ENCODE data around the gene EFNA3. TPM values are rescaled to one million over a fixed set of nuclear protein-coding genes. Genes with fewer than 3 reads are reported as not detected.

The EFNA3 gene
- total and polyA plus RNA-seq, 9 of the 15 experiments (the other 6 are each of a cell fraction or from before 2014, with no cell fraction given) = 0.59 to 7.9 (median 4.7) TPM

- no peak for TF ChIP-seq CEBPZ (IDR thresholded peaks at IDR 0.05; ENCODE audit: borderline replicate concordance, low read depth, low read length)
- no peak for TF ChIP-seq ZNF431 (CRISPR knock-in tag; IDR thresholded peaks at IDR 0.05)
- peak; percentile 82 for TF ChIP-seq MXI1 (IDR thresholded peaks at IDR 0.05; ENCODE audit: low read depth, low read length)
- TF ChIP-seq STAT6 (CRISPR knock-in tag; IDR thresholded peaks at IDR 0.05) = no peak
- TF ChIP-seq ZBTB9 (CRISPR knock-in tag; IDR thresholded peaks at IDR 0.05) = no peak
- TF ChIP-seq ZNF384 (IDR thresholded peaks at IDR 0.05; ENCODE audit: low read depth, low read length) = no peak
- TF ChIP-seq HOMEZ (CRISPR knock-in tag; IDR thresholded peaks at IDR 0.05) = no peak
- no peak for TF ChIP-seq E2F1 (CRISPR knock-in tag; IDR thresholded peaks at IDR 0.05)
- no peak for TF ChIP-seq BRCA1 (IDR thresholded peaks at IDR 0.05)
- no peak for TF ChIP-seq BRCA1 (CRISPR knock-in tag; IDR thresholded peaks at IDR 0.05)
- no peak for TF ChIP-seq MCM3 (IDR thresholded peaks at IDR 0.05)
- no peak for TF ChIP-seq SRSF1 (IDR thresholded peaks at IDR 0.05; ENCODE audit: low read depth, low read length)
- no peak for TF ChIP-seq ZBTB1 (CRISPR knock-in tag; IDR thresholded peaks at IDR 0.05; ENCODE audit: borderline replicate concordance, low read depth)
- no peak; the same call in 1 of the 2 replicates for TF ChIP-seq ZEB2 (IDR thresholded peaks at IDR 0.05)
- TF ChIP-seq ZNF124 (CRISPR knock-in tag; IDR thresholded peaks at IDR 0.05) = no peak
- no peak for TF ChIP-seq RBM14 (IDR thresholded peaks at IDR 0.05; ENCODE audit: borderline replicate concordance, insufficient read depth, low read depth, low read length)
- TF ChIP-seq NELFE (IDR thresholded peaks at IDR 0.05; ENCODE audit: insufficient read depth, insufficient read length) = no peak
- no peak for TF ChIP-seq ZNF408 (CRISPR knock-in tag; IDR thresholded peaks at IDR 0.05; ENCODE audit: low read depth)
- TF ChIP-seq NFATC3 (IDR thresholded peaks at IDR 0.05) = no peak
Observed at GRCh38 chr1:155134880-155135414, 56.3 kb downstream of the EFNA3 start (continued).
